Upper lobe of left lung (tissue), 4 donors: ENCODE results near the gene SNED1.

Source experiments
- CTCF ChIP-seq, 6 experiments: fragments of 450-650 bp in 4 of 6; fragments of 200-600 bp in 2 of 6; sonication (generic) in 2 of 6; IDR thresholded peaks; one replicate each; pipeline ENCODE4 v1.5.1; 2016 to 2019; ENCODE audit warnings: antibody characterized with exemption in 6 of 6
- POLR2A ChIP-seq, 4 donors: fragments of 450-650 bp; IDR thresholded peaks; one replicate each; pipeline ENCODE4 v1.5.1; 2016 to 2017; ENCODE audit warnings: antibody characterized with exemption in 4 of 4, mild to moderate bottlenecking in 2 of 4

GRCh38 chr2:240981871-240982800, 16.3 kb upstream of the SNED1 start:
- no peak for TF ChIP-seq CTCF (IDR thresholded peaks at IDR 0.05)
- no peak for TF ChIP-seq POLR2A (IDR thresholded peaks at IDR 0.05)
